IMR-90 (cell line): ENCODE measurements around the gene C1QTNF5. TPM values are rescaled to one million over a fixed set of nuclear protein-coding genes. Genes with fewer than 3 reads are reported as not detected.

Experiments
- ATAC-seq: fragments of 200-7000 bp; cut with Tn5 transposase; 2 replicates; pipeline ENCODE4 v1.9.1; 2020; ENCODE audit warnings: low read depth, mild to moderate bottlenecking, moderate library complexity
- BruUV-seq: library from RNA; stranded (reverse); fragments of 400-500 nt; replicated peaks from 2 replicates; lab custom pipeline; 2021; lab: Mats Ljungman, UMichigan
- CTCF ChIA-PET: fragments of 300-600 bp; formaldehyde crosslinking; extraction: SDS; loops from one replicate; lab custom pipeline; 2021; ENCODE audit warnings: antibody characterized with exemption; lab: Yijun Ruan, JAX
- POLR2A ChIA-PET: fragments of 300-600 bp; sonication (Branson Sonifier 250); formaldehyde crosslinking; loops from one replicate; lab custom pipeline; 2022; ENCODE audit warnings: antibody characterized with exemption; ENCODE audit not compliant: unreplicated experiment; lab: Charles Lee
- DNase-seq: peaks from one replicate; pipeline ENCODE4 v3.0.0; 2013
- H2AFZ ChIP-seq: replicated peaks from 2 replicates; pipeline ENCODE3; 2013; ENCODE audit warnings: low read length, mild to moderate bottlenecking; ENCODE audit not compliant: poor library complexity
- H2AK5ac ChIP-seq: 2 replicates; pipeline ENCODE4 v1.6.1; 2013; ENCODE audit warnings: low read depth, low read length, inconsistent platforms
- H2AK9ac ChIP-seq: replicated peaks from 2 replicates; pipeline ENCODE3; 2013; ENCODE audit warnings: mild to moderate bottlenecking, low read depth, low read length, moderate library complexity; ENCODE audit not compliant: poor library complexity
- H2BK120ac ChIP-seq: 2 replicates; pipeline ENCODE4 v1.6.1; 2013; ENCODE audit warnings: low read depth, low read length, inconsistent platforms
- H2BK15ac ChIP-seq: 3 replicates; pipeline ENCODE4 v1.6.1; 2013; ENCODE audit warnings: low read depth, low read length, inconsistent platforms
- H2BK20ac ChIP-seq: 2 replicates; pipeline ENCODE4 v1.6.1; 2013; ENCODE audit warnings: low read depth, mild to moderate bottlenecking, inconsistent platforms, low read length, moderate library complexity
- H2BK5ac ChIP-seq: 2 replicates; pipeline ENCODE4 v1.6.1; 2013; ENCODE audit warnings: mild to moderate bottlenecking, low read depth, low read length, inconsistent platforms; ENCODE audit not compliant: poor library complexity, severe bottlenecking
- H3K14ac ChIP-seq: replicated peaks from 2 replicates; pipeline ENCODE4 v1.6.1; 2013; ENCODE audit warnings: low read depth, low read length, inconsistent platforms
- H3K18ac ChIP-seq: 2 replicates; pipeline ENCODE4 v1.6.1; 2013; ENCODE audit warnings: low read depth, low read length, control low read depth
- H3K23ac ChIP-seq: 2 replicates; pipeline ENCODE4 v1.6.1; 2013; ENCODE audit warnings: low read depth, low read length, inconsistent platforms
- H3K27ac ChIP-seq: 2 replicates; pipeline ENCODE4 v1.5.1; 2013; ENCODE audit warnings: mild to moderate bottlenecking, control low read depth, low read length; ENCODE audit not compliant: insufficient read depth
- H3K27me3 ChIP-seq: 2 replicates; pipeline ENCODE4 v1.6.1; 2013; ENCODE audit warnings: low read length; ENCODE audit not compliant: control insufficient read depth, insufficient read depth
- H3K36me3 ChIP-seq: 2 replicates; pipeline ENCODE4 v1.6.1; 2013; ENCODE audit warnings: low read length, mixed read lengths; ENCODE audit not compliant: control insufficient read depth, insufficient read depth
- H3K4ac ChIP-seq: 2 replicates; pipeline ENCODE4 v1.6.1; 2013; ENCODE audit warnings: low read depth, low read length, inconsistent platforms
- H3K4me1 ChIP-seq: 2 replicates; pipeline ENCODE4 v1.6.1; 2013; ENCODE audit warnings: low read length, mixed read lengths; ENCODE audit not compliant: control insufficient read depth, insufficient read depth
- H3K4me2 ChIP-seq: 2 replicates; pipeline ENCODE4 v1.6.1; 2013; ENCODE audit warnings: low read depth, mild to moderate bottlenecking, control low read depth, low read length, moderate library complexity
- H3K4me3 ChIP-seq: 2 replicates; pipeline ENCODE4 v1.5.1; 2013; ENCODE audit warnings: low read depth, mild to moderate bottlenecking, control low read depth, low read length, moderate library complexity; ENCODE audit not compliant: insufficient read depth
- H3K56ac ChIP-seq: 2 replicates; pipeline ENCODE4 v1.6.1; 2013; ENCODE audit warnings: low read length, inconsistent platforms; ENCODE audit not compliant: insufficient read depth; ENCODE audit errors: extremely low read depth
- H3K79me1 ChIP-seq, 2 experiments: 2 replicates each; pipeline ENCODE4 v1.6.1; 2013; ENCODE audit warnings: low read length in 2 of 2, inconsistent platforms in 1 of 2, low read depth in 1 of 2
- H3K9ac ChIP-seq: 2 replicates; pipeline ENCODE4 v1.6.1; 2013; ENCODE audit warnings: low read depth, low read length, control low read depth
- H3K9me1 ChIP-seq: 2 replicates; pipeline ENCODE4 v1.6.1; 2013; ENCODE audit warnings: low read length, inconsistent platforms; ENCODE audit not compliant: insufficient read depth
- H3K9me3 ChIP-seq: 2 replicates; pipeline ENCODE4 v1.6.1; 2013; ENCODE audit warnings: low read length; ENCODE audit not compliant: control insufficient read depth, insufficient read depth
- H4K20me1 ChIP-seq: 2 replicates; pipeline ENCODE4 v1.6.1; 2013; ENCODE audit warnings: low read length, inconsistent platforms; ENCODE audit not compliant: insufficient read depth
- H4K5ac ChIP-seq: 2 replicates; pipeline ENCODE4 v1.6.1; 2013; ENCODE audit warnings: mild to moderate bottlenecking, low read depth, low read length, control low read depth
- H4K8ac ChIP-seq, 2 experiments: 2 replicates each; pipeline ENCODE4 v1.6.1; 2013; ENCODE audit warnings: low read depth in 2 of 2, low read length in 2 of 2, control low read depth in 1 of 2, inconsistent platforms in 1 of 2
- H4K91ac ChIP-seq: 2 replicates; pipeline ENCODE4 v1.6.1; 2013; ENCODE audit warnings: low read depth, low read length, inconsistent platforms; ENCODE audit not compliant: insufficient read depth
- BHLHE40 ChIP-seq: fragments of 150-350 bp; IDR thresholded peaks from 2 replicates; pipeline ENCODE4 v1.6.1; 2016; ENCODE audit warnings: mild to moderate bottlenecking, low read depth, low read length
- CEBPB ChIP-seq: IDR thresholded peaks from 2 replicates; pipeline ENCODE4 v1.6.1; 2012; ENCODE audit warnings: low read depth, low read length, improper control_type of control experiment
- CHD1 ChIP-seq: IDR thresholded peaks from 2 replicates; pipeline ENCODE4 v1.6.1; 2012; ENCODE audit warnings: low read depth, low read length, improper control_type of control experiment
- CTCF ChIP-seq: conservative IDR thresholded peaks from 2 replicates; pipeline ENCODE4 v1.5.1; 2012; ENCODE audit warnings: mild to moderate bottlenecking, low read depth, low read length, improper control_type of control experiment
- ELK1 ChIP-seq: fragments of 150-350 bp; IDR thresholded peaks from 2 replicates; pipeline ENCODE4 v1.6.1; 2016; ENCODE audit warnings: low read depth, mild to moderate bottlenecking, low read length, moderate library complexity, borderline replicate concordance
- FOS ChIP-seq: fragments of 150-350 bp; IDR thresholded peaks from 2 replicates; pipeline ENCODE4 v1.6.1; 2016; ENCODE audit warnings: low read depth, low read length
- MAFK ChIP-seq: IDR thresholded peaks from 2 replicates; pipeline ENCODE4 v1.6.1; 2012; ENCODE audit warnings: low read depth, low read length, improper control_type of control experiment
- MAZ ChIP-seq: IDR thresholded peaks from 2 replicates; pipeline ENCODE4 v1.6.1; 2012; ENCODE audit warnings: low read depth, mild to moderate bottlenecking, low read length, improper control_type of control experiment, moderate library complexity, borderline replicate concordance
- MXI1 ChIP-seq: IDR thresholded peaks from 2 replicates; pipeline ENCODE4 v1.6.1; 2012; ENCODE audit warnings: low read depth, mild to moderate bottlenecking, low read length, moderate library complexity, borderline replicate concordance
- NFE2L2 ChIP-seq: fragments of 150-350 bp; IDR thresholded peaks from 2 replicates; pipeline ENCODE4 v1.6.1; 2016; ENCODE audit warnings: low read depth, mild to moderate bottlenecking, low read length
- POLR2A ChIP-seq: IDR thresholded peaks from 2 replicates; pipeline ENCODE4 v1.6.1; 2012; ENCODE audit warnings: mild to moderate bottlenecking, low read depth, low read length
- RAD21 ChIP-seq: IDR thresholded peaks from 2 replicates; pipeline ENCODE4 v1.6.1; 2012; ENCODE audit warnings: low read length, improper control_type of control experiment
- RCOR1 ChIP-seq: IDR thresholded peaks from 2 replicates; pipeline ENCODE4 v1.6.1; 2012; ENCODE audit warnings: mild to moderate bottlenecking, low read length, improper control_type of control experiment; ENCODE audit not compliant: insufficient replicate concordance
- RFX5 ChIP-seq: IDR thresholded peaks from 2 replicates; pipeline ENCODE4 v1.8.0; 2012; ENCODE audit warnings: low read depth, mild to moderate bottlenecking, low read length, moderate library complexity
- SMC3 ChIP-seq: fragments of 150-350 bp; IDR thresholded peaks from 2 replicates; pipeline ENCODE4 v1.6.1; 2016; ENCODE audit warnings: low read depth, mild to moderate bottlenecking, antibody characterized with exemption, low read length, moderate library complexity
- USF2 ChIP-seq: fragments of 150-350 bp; IDR thresholded peaks from 2 replicates; pipeline ENCODE4 v1.6.1; 2017; ENCODE audit warnings: mild to moderate bottlenecking, antibody characterized with exemption, low read length, low read depth
- WGBS, 2 experiments: methylation state at CpG; one replicate each; pipeline versions ENCODE4 v1.1.5 to v1.1.7; 2013; ENCODE audit warnings: missing lambda C conversion rate in 2 of 2; ENCODE audit not compliant: insufficient read length in 1 of 2; ENCODE audit errors: extremely low coverage in 2 of 2; 5-methylcytosine and 5-hydroxymethylcytosine counted together
- dilution Hi-C: fragments of 300-500 bp; cut with HindIII; formaldehyde crosslinking; loops from one replicate; pipeline ENCODE4 v1.14.3; 2018; ENCODE audit warnings: low sequenced_read_pairs; ENCODE audit not compliant: unreplicated experiment
- in situ Hi-C: fragments of 300-500 bp; cut with MboI; formaldehyde crosslinking; loops from 3 replicates; pipeline ENCODE4 v1.14.3; 2019; ENCODE audit warnings: low sequenced_read_pairs, inconsistent platforms, mixed read lengths
- intact Hi-C: fragments of 100-400 bp; cut with micrococcal nuclease; formaldehyde crosslinking; loops from 2 replicates; pipeline ENCODE4 v1.10.0; 2022
- polyA plus RNA-seq, 3 experiments: library from polyadenylated mRNA; depleted of rRNA; stranded (reverse); fragments of >200 nt; gene quantifications; 2 replicates each; pipeline ENCODE4 v1.2.3, GENCODE V29; 2012; ENCODE audit warnings: low replicate concordance in 1 of 3
- total RNA-seq: library from RNA; depleted of rRNA; stranded (reverse); fragments of >200 nt; gene quantifications from 2 replicates; pipeline ENCODE4 v1.2.3, GENCODE V29; 2012

Gene C1QTNF5
- total and polyA plus RNA-seq, 2 of the 4 experiments (the other 2 are of a cell fraction) = 2.0 to 5.4 TPM

GRCh38 chr11:119332111-119332765 is 8.4 kb downstream of the C1QTNF5 start:
- peaks cover 2% of the 10 kb centered on the region; the same call in 1 of the 2 replicates for H3K36me3 ChIP-seq
- DNase-seq (no peak), ATAC-seq (no peak)
- H3K4me1 ChIP-seq = peaks cover 12% of the 10 kb centered on the region; the same call in 1 of the 2 replicates
- no peak overlapping the region for H3K27ac ChIP-seq
- peaks cover 14% of the 10 kb centered on the region for H3K9me1 ChIP-seq
- H2AK9ac ChIP-seq = no peak overlapping the region
- POLR2A ChIA-PET = no interaction called here
- in situ Hi-C loops = no loop called here
- H3K18ac ChIP-seq = no peak overlapping the region
- H2BK5ac ChIP-seq = no peak overlapping the region
- H2AK5ac ChIP-seq = no peak overlapping the region
- no TSS peak for BruUV-seq
- no peak overlapping the region for H4K91ac ChIP-seq
- H4K5ac ChIP-seq = no peak overlapping the region
- no peaks in the 10 kb centered on the region for H3K9me3 ChIP-seq
- TF ChIP-seq FOS (no peak), CTCF (no peak), RCOR1 (no peak), BHLHE40 (no peak), MXI1 (no peak), CHD1 (no peak), NFE2L2 (no peak), RFX5 (no peak), POLR2A (no peak), USF2 (no peak), RAD21 (no peak), CEBPB (no peak), MAZ (no peak), MAFK (no peak), ELK1 (no peak), SMC3 (no peak)
- no peak overlapping the region for H3K4me2 ChIP-seq
- 50% methylated on average over 2 of the region's 4 CpGs; no CpG with 5 or more reads in 1 of the 2 experiments for WGBS, 2 experiments
- H3K56ac ChIP-seq = no peak overlapping the region
- no peaks in the 10 kb centered on the region for H4K20me1 ChIP-seq
- H3K9ac ChIP-seq = no peak overlapping the region
- H3K4ac ChIP-seq = no peak overlapping the region
- intact Hi-C loops = no loop called here
- dilution Hi-C loops = no loop called here
- peaks cover 10 to 25% of the 10 kb centered on the region in 2 experiments; a peak in 3 of 4 replicates for H3K79me1 ChIP-seq
- H3K4me3 ChIP-seq = no peak overlapping the region
- H3K27me3 ChIP-seq = no peaks in the 10 kb centered on the region
- H2BK120ac ChIP-seq = no peak overlapping the region
- H2BK15ac ChIP-seq = no peak overlapping the region
- no peak overlapping the region for H4K8ac ChIP-seq
- H2BK20ac ChIP-seq = no peak overlapping the region
- no peak overlapping the region for H3K14ac ChIP-seq
- H2AFZ ChIP-seq = no peak overlapping the region
- CTCF ChIA-PET = no interaction called here
- H3K23ac ChIP-seq = no peak overlapping the region
